ENCODE data around the gene PRAMEF1.
"Not testable (repeated sequence)": the region's sequence is repeated elsewhere in the genome, so short reads cannot be mapped to it uniquely, and the experiment has no call there.

- not testable (repeated sequence) for TF ChIP-seq CTCF (conservative IDR thresholded peaks at IDR 0.05; ENCODE audit: low read depth, low read length); EZH2 (IDR thresholded peaks at IDR 0.05; ENCODE audit: low read length, unreplicated experiment); EZH2phosphoT487 (IDR thresholded peaks at IDR 0.05; ENCODE audit: borderline replicate concordance, low read length)
Measured at GRCh38 chr1:12791097-12791496, at the start of gene PRAMEF1.
